Skeletal muscle satellite cell (primary cell): ENCODE measurements around the gene TBC1D16.
A peak's percentile ranks its signal among the peaks of the same experiment; 100 is the strongest.

Experiments used
- H3K27me3 ChIP-seq: 2 replicates; pipeline ENCODE4 v1.7.0; 2013; ENCODE audit warnings: low read length; ENCODE audit not compliant: control insufficient read depth, insufficient read depth
- H3K36me3 ChIP-seq: 2 replicates; pipeline ENCODE4 v1.7.0; 2013; ENCODE audit warnings: mild to moderate bottlenecking, control low read depth, low read length; ENCODE audit not compliant: insufficient read depth
- H3K4me1 ChIP-seq: 2 replicates; pipeline ENCODE4 v1.7.0; 2013; ENCODE audit warnings: low read length; ENCODE audit not compliant: control insufficient read depth, insufficient read depth
- H3K4me2 ChIP-seq: 2 replicates; pipeline ENCODE4 v1.7.0; 2013; ENCODE audit warnings: mild to moderate bottlenecking, low read length
- H3K4me3 ChIP-seq: 2 replicates; pipeline ENCODE4 v1.7.0; 2013; ENCODE audit warnings: low read length
- H3K9ac ChIP-seq: 2 replicates; pipeline ENCODE4 v1.7.0; 2013; ENCODE audit warnings: mild to moderate bottlenecking, low read depth, low read length, moderate library complexity
- H3K9me3 ChIP-seq: replicated peaks from 2 replicates; pipeline ENCODE4 v1.7.0; 2013; ENCODE audit warnings: mild to moderate bottlenecking, control low read depth, low read length

The TBC1D16 gene

DNA sequence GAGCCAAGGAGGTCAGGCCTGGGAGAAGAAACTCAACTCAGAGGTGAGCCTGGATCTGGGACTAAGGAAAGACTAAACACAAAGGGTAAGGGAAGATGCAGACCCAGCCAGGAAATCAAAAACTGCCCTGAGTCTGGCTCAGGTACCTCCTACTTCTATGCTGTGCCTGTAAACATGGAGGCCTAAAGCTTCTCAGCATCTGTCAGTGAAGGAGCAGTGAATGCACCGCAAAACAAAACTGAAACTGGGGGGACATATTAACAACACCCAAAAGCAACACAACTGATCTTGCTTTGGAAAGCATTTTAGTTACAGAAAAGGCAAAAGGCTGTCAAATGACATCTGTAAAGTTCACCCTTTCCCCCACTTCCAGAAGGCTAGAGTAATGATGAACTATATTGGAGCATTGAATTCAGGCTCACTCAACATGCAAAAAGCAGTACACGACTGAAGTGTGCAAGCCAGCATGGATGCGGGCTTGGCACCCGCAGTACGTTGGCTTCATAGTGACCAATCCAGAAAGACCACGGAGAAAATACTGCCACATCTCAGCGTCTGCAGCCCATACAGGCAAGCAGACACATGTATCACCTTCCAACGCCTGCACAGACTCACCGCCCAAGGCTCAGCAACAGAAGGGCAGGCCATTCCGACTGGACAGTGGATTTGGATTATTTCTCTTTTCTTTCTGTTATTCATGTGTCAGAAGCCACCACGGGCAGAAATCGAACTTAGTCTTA lies 3.8 kb downstream of the TBC1D16 start:
- no peak overlapping the region for H3K9ac ChIP-seq
- H3K36me3 ChIP-seq = no peaks in the 10 kb centered on the region
- H3K4me1 ChIP-seq = peaks cover 59% of the 10 kb centered on the region
- H3K9me3 ChIP-seq = no peaks in the 10 kb centered on the region
- H3K4me2 ChIP-seq = peak overlapping the region; percentile 41
- H3K4me3 ChIP-seq = no peak overlapping the region
- H3K27me3 ChIP-seq = no peaks in the 10 kb centered on the region

DNA sequence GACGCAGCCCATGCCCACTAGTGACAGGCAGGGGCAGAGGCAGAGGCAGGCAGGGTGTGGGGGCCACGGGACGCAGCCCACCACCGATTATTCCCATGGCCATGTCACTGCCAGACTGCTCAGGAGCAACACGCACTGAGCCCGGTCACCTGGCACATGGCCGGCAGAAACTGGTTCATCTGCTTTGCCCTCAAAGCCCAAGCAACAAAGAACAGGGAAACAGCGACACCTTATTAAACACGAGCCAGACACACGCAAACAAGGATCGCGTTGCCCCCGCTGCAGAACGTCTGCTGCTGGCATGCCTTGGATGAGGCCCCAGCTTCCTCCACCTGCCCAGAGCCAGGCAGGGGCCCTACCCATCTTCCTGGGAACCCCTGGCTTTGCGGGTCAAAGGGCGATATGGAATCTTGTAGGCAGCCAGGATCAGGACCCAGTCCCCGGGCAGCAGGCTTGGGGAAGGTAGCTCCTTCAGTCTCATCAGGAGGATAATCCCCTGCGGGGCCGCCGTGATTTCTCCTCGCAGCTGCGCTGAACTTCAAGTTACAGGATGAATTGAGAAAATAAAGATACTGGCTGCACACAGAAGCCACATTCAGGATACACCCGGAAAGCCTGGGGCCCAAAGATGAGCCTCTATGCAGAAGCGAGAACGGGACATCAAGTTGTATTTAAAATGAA lies 4.8 kb downstream of the TBC1D16 start:
- Histone ChIP-seq H3K27me3 (no peaks in the 10 kb centered on the region), H3K4me1 (peaks cover 69% of the 10 kb centered on the region), H3K9ac (no peak overlapping the region), H3K4me3 (peak overlapping the region; percentile 17), H3K36me3 (no peaks in the 10 kb centered on the region), H3K9me3 (no peaks in the 10 kb centered on the region), H3K4me2 (peak overlapping the region; percentile 41)

DNA sequence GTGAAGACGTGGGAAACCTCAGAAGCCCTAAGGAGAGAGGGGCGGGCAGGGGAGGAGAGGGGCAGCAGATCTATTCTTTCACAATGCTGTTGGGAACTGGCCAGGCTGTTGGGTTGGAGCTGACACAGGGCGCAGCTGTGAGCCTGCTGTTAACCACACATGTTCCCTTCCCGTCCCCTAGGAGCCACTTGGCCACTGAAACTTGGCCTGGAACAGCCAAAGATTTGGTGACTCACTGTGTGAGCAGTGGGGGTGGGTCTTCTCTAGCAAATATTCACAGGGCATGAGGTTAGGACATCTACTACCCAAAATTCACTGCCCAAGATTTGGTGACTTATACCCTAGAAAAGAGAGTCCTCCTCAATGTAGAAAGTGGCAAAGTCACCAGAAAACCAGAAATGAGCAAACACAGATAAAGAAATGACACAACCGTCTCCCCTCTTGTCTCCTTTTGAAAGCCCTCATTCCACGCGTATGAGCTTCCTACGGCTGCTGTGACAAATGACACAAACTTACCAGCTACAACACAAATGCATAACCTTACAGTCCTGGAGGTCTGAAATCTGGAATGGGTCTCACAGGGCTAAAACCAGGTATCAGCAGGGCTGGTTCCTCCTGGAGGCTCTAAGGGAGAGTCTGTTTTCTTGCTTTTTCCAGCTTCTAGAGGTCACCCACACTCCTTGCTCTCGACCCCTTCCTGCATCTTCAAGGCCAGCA lies 6.3 kb downstream of the TBC1D16 start:
- no peaks in the 10 kb centered on the region for H3K36me3 ChIP-seq
- peak overlapping the region; percentile 25 for H3K4me3 ChIP-seq
- peaks cover 79% of the 10 kb centered on the region for H3K4me1 ChIP-seq
- no peaks in the 10 kb centered on the region for H3K27me3 ChIP-seq
- H3K9ac ChIP-seq = peak overlapping the region; percentile 22
- peak overlapping the region; percentile 67 for H3K4me2 ChIP-seq
- no peaks in the 10 kb centered on the region for H3K9me3 ChIP-seq

DNA sequence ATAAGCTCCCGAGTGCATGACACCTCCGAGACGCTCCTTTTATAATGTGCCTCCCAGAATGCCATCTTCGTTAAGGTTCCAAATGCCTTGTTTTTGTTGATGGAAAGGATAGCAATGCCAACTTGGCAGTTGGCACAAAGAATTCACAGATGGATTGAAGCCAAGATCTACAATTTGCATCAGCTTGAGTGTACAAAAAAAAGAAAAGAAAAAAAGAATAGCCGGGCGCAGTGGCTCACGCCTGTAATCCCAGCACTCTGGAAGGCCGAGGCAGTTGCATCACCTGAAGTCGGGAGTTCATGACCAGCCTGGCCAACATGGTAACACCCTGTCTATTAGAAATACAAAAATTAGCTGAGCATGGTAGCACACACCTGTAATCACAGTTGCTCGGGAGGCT lies 7.6 kb downstream of the TBC1D16 start:
- Histone ChIP-seq H3K4me2 (peak overlapping the region; percentile 67), H3K27me3 (no peaks in the 10 kb centered on the region), H3K9me3 (no peaks in the 10 kb centered on the region), H3K36me3 (no peaks in the 10 kb centered on the region), H3K9ac (no peak overlapping the region), H3K4me1 (peaks cover 77% of the 10 kb centered on the region), H3K4me3 (peak overlapping the region; percentile 25)

DNA sequence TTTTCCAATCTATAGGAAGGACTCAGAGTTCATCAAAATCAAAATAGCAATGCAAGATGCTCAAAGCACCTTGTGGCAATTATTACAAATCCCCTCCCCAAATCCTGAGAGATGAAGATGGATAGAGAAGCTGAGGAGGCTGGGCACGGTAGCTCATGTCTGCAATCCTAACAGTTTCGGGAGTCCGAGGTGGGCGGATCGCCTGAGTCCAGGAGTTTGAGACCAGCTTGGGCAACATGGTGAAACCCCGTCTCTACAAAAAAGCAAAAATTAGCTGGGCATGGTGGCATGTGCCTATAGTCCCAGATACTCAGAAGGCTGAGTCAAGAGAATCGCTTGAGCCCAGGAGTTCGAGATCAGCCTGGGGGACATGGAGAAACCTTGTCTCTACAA lies 8.6 kb downstream of the TBC1D16 start:
- Histone ChIP-seq H3K27me3 (no peaks in the 10 kb centered on the region), H3K4me2 (no peak overlapping the region), H3K9me3 (no peaks in the 10 kb centered on the region), H3K9ac (no peak overlapping the region), H3K4me1 (peaks cover 67% of the 10 kb centered on the region), H3K36me3 (no peaks in the 10 kb centered on the region), H3K4me3 (no peak overlapping the region)

DNA sequence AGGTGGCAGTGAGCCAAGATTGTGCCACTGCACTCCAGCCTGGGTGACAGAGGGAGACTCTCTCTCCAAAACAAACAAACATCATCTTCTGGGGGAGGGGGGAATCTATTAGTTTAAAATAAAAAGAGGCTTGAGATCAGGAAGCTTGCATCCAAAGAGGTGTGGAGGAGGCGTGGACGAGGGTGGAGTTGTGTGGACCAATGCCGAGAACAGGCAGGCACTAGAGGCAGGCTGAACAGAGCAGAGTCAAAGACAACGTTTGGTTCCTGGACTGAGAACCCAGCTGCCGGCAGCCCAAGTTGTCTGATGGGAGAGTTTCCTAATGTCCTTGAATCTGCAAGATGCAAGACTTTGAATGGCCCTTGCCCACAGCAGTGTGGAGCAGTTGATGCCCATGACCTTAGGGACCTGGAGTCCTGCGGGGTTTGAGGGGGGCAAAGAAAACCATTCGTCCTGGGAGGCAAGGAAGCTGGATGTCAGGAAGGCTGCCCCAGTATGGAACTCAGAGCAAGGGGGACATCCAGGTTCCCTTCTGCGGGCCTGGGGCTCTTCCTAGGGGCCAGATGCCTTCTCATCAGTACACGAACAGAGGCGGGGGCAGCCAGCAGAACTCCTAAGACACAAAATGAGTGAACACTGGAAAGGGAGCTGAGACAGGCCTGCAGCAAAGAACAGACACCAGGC lies 9.2 kb downstream of the TBC1D16 start:
- H3K27me3 ChIP-seq = no peaks in the 10 kb centered on the region
- peaks cover 62% of the 10 kb centered on the region for H3K4me1 ChIP-seq
- H3K36me3 ChIP-seq = no peaks in the 10 kb centered on the region

DNA sequence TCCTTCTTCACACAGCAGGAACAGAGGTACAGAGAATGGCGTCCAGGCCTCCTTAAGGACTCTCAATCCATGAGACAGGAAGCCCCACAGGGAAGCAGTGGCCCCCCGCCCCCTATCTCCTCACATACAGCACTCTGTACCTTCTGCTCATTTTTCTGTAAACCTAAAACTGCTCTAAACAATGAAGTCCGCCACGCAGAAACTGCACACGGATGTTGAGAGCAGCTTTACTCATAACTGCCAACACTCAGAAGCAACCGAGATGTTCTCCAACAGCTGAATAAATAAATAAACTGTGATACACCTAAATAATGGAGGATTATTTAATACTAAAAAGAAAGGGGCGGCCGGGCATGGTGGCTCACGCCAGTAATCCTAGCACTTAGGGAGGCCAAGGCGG lies 9.9 kb downstream of the TBC1D16 start:
- no peaks in the 10 kb centered on the region for H3K27me3 ChIP-seq
- H3K9ac ChIP-seq = no peak overlapping the region
- H3K9me3 ChIP-seq = no peaks in the 10 kb centered on the region
- no peaks in the 10 kb centered on the region for H3K36me3 ChIP-seq
- H3K4me3 ChIP-seq = no peak overlapping the region
- H3K4me1 ChIP-seq = peaks cover 55% of the 10 kb centered on the region
- H3K4me2 ChIP-seq = peak overlapping the region; percentile 49

More for the DNA sequence above, 9.2 kb downstream of the TBC1D16 start:
- no peaks in the 10 kb centered on the region for H3K9me3 ChIP-seq
- no peak overlapping the region for H3K9ac ChIP-seq
- H3K4me2 ChIP-seq = no peak overlapping the region
- H3K4me3 ChIP-seq = no peak overlapping the region

DNA sequence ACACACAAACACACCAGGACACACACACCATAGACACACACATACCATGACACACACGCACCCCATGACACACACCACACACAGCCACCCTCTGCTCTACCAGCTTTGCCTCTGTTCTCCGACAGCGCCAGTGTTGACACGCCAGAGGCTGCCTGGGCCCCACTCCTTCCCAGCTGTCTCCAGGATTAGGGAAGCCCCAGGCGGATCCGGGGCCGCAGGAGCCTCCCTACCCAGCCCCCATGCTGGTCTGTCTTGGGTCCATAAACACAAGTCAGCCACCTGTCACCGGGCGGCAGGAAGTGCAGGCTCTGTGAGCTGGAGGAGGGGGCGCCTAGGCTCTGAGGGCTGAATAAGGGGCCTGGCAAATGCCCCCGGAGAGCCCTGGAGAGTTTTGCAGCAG lies 10.5 kb downstream of the TBC1D16 start:
- no peaks in the 10 kb centered on the region for H3K9me3 ChIP-seq
- peak overlapping the region; percentile 11 for H3K4me2 ChIP-seq
- no peak overlapping the region for H3K9ac ChIP-seq
- H3K27me3 ChIP-seq = no peaks in the 10 kb centered on the region
- no peaks in the 10 kb centered on the region for H3K36me3 ChIP-seq
- H3K4me1 ChIP-seq = peaks cover 48% of the 10 kb centered on the region
- H3K4me3 ChIP-seq = no peak overlapping the region

DNA sequence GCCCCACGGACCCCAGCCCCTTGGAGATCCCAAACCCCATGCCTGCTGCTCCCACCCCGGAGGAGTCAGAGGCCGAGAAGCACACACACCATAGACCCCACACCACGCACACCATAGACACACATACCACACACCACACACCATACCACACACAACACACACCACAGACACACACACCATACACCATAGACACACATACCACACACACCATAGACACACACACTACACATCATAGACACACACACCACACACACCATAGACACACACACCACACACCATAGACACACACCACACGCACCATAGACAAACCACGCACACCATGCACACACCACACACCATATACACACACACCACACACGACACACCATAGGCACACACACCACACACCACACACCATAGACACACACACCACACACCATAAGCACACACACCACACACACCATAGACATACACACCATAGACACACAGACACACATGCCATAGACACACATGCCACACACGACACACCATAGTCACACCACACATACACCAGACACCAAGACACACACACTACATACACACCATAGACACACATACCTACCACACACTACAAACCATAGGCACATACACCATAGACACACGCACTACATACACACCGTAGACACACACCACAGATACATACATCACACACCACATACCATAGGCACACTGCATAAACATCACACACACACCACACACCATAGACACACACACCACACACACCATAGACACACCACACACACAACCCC lies 11.3 kb downstream of the TBC1D16 start:
- Histone ChIP-seq H3K4me1 (peaks cover 41% of the 10 kb centered on the region), H3K9me3 (no peaks in the 10 kb centered on the region), H3K27me3 (no peaks in the 10 kb centered on the region), H3K9ac (no peak overlapping the region), H3K4me3 (no peak overlapping the region), H3K36me3 (no peaks in the 10 kb centered on the region), H3K4me2 (no peak overlapping the region)

DNA sequence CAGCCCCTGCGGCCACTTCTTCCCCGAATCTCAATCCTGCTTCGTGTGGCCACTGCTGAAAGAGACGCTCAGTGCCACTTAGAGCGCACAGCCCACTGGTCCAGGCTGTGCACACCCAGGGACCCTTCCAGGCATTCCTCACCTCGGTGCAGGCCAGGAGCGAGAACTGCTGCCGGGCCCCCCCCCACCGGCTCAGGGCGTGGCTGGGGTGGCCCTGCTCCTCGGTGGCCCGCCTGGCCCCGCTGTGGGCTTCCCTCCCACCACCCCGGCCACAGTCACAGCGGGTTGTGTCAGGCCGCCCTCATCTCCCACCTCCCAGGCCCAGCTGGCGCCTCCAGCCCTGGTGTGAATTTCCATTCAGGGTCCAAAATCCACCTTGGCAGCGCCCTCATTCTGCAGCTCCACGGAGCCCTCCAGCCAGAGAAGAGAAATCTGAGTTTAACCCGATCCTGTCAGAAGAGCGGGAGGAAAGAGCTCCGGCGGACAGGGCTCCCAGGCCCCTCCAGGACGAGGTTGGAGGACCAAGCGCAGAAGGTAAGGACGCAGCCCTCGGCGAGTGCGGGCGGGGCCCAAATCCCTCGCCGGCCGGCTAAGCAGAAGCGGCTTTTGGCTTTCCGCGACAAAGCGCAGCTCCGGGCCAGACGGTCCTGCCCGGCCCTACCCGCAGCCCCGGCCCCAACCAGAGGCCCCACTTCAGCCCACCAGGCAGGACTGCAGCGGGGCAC lies 12.0 kb downstream of the TBC1D16 start:
- H3K9ac ChIP-seq = no peak overlapping the region
- H3K36me3 ChIP-seq = peaks cover 5% of the 10 kb centered on the region

More for the DNA sequence above, 12.0 kb downstream of the TBC1D16 start:
- Histone ChIP-seq H3K4me3 (no peak overlapping the region), H3K4me2 (peak overlapping the region; percentile 14), H3K9me3 (no peaks in the 10 kb centered on the region), H3K27me3 (no peaks in the 10 kb centered on the region), H3K4me1 (peaks cover 39% of the 10 kb centered on the region)
